Ovary (tissue), 9 donors: ENCODE measurements around the gene RPL31. TPM values are rescaled to one million over a fixed set of nuclear protein-coding genes. Genes with fewer than 3 reads are reported as not detected.

ENCODE experiments used
- DNase-seq, 5 donors: peaks; one replicate each; pipeline ENCODE4 v3.0.0-alpha.2; 2019 to 2020
- H3K27ac ChIP-seq, 2 donors: fragments of 200-600 bp; one replicate each; pipeline versions ENCODE4 v1.5.1 to v1.8.0; 2019 to 2022
- H3K27me3 ChIP-seq: fragments of 200-600 bp; one replicate; pipeline ENCODE4 v1.8.0; 2022
- H3K36me3 ChIP-seq: fragments of 200-600 bp; sonication (generic); one replicate; pipeline ENCODE4 v1.5.1; 2019
- H3K4me1 ChIP-seq: one replicate; pipeline ENCODE4 v1.8.1; 2013; ENCODE audit warnings: mild to moderate bottlenecking, moderate library complexity; ENCODE audit not compliant: insufficient read depth
- H3K4me3 ChIP-seq: fragments of 200-600 bp; sonication (generic); one replicate; pipeline ENCODE4 v1.5.1; 2017
- H3K9me3 ChIP-seq, 2 donors: fragments of 200-600 bp in 1 of 2; sonication (generic) in 1 of 2; one replicate each; pipeline versions ENCODE4 v1.5.1 to v1.8.1; 2013 to 2019; ENCODE audit warnings: mild to moderate bottlenecking in 1 of 2, moderate library complexity in 1 of 2
- EP300 ChIP-seq: sonication (generic); formaldehyde crosslinking; IDR thresholded peaks from one replicate; pipeline ENCODE4 v1.6.1; 2017; ENCODE audit warnings: antibody characterized with exemption
- POLR2A ChIP-seq: fragments of 450-650 bp; IDR thresholded peaks from one replicate; pipeline ENCODE4 v1.6.1; 2017; ENCODE audit warnings: antibody characterized with exemption, mild to moderate bottlenecking, moderate library complexity
- WGBS, 3 donors: extraction: QIAGEN DNeasy Blood & Tissue Kit in 1 of 3; methylation state at CpG; one replicate each; pipeline versions ENCODE4 v1.1.5 to v1.1.7; 2013 to 2017; 5-methylcytosine and 5-hydroxymethylcytosine counted together
- intact Hi-C, 4 donors: fragments of 100-400 bp; cut with DNase I; formaldehyde crosslinking; loops; one replicate each; pipeline versions ENCODE4 v1.11.0 to v1.15.1; 2022 to 2023
- polyA plus RNA-seq, 2 donors: library from polyadenylated mRNA; stranded (reverse); fragments of 200-250 nt in 1 of 2; fragments of 350-450 nt in 1 of 2; fragmentation: Illumina TruSeq in 1 of 2; extraction: RNeasy Lipid Tissue Mini Kit (QIAGEN cat#74804) in 1 of 2; gene quantifications; one replicate each; pipeline ENCODE4 v1.2.3, GENCODE V29; 2013 to 2014
- total RNA-seq, 7 donors: library from RNA; depleted of rRNA in 2 of 7; stranded (reverse); fragments of >200 nt in 2 of 7; fragmentation: NEBNext Ultra II Directional in 3 of 7; extraction: Animal tissue kit (Norgen Biotek cat#: 25700) in 3 of 7; gene quantifications; one replicate each; pipeline versions ENCODE4 v1.1.0 to v1.2.4, GENCODE V29; 2016 to 2023
- TF ChIP-seq, protein P1 (sequence below), 3 donors: fragments of 450-650 bp in 2 of 3; fragments of 200-600 bp in 1 of 3; IDR thresholded peaks; one replicate each; pipeline versions ENCODE4 v1.5.1 to v1.8.0; 2016 to 2022; ENCODE audit warnings: antibody characterized with exemption in 3 of 3, mild to moderate bottlenecking in 1 of 3
- donor health status: DM: no; HTN: no; CAD: no; lungs with moderate emphysema.
- donor health status: DM: no; HTN: no; CAD: no.
- donor health status: Bipolar disorder and iron deficiency.
- donor health status: DM: yes; HTN: yes; CAD: no.
- donor health status: DM: no; HTN: no; CAD: no.
- donor health status: DM: yes; HTN: yes; CAD: no.

RPL31 gene
- total and polyA plus RNA-seq, 9 donors = 2,349 to 14,384 (median 3,108) TPM

DNA sequence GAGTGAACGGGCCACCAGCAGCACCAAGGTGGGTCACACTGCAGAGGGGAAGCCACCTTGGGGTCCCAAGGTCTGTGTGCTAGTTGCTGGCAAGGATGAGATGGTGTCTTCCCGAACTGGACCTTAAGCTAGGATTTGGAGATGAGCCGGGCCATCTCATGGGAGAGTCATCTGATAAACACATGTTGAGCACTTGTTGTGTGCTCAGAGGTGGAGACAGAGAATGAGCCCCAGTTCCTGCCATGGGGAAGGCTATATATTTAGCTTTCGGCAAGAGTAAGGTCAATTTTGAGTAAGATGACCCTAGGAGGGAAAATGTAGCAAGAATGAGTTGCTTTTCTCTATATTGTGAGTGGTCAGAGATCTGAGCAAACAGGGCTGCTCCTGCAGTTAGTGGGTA, 41.4 kb upstream of the RPL31 start:
- TF ChIP-seq POLR2A = no peak
- TF ChIP-seq, protein P1, sequence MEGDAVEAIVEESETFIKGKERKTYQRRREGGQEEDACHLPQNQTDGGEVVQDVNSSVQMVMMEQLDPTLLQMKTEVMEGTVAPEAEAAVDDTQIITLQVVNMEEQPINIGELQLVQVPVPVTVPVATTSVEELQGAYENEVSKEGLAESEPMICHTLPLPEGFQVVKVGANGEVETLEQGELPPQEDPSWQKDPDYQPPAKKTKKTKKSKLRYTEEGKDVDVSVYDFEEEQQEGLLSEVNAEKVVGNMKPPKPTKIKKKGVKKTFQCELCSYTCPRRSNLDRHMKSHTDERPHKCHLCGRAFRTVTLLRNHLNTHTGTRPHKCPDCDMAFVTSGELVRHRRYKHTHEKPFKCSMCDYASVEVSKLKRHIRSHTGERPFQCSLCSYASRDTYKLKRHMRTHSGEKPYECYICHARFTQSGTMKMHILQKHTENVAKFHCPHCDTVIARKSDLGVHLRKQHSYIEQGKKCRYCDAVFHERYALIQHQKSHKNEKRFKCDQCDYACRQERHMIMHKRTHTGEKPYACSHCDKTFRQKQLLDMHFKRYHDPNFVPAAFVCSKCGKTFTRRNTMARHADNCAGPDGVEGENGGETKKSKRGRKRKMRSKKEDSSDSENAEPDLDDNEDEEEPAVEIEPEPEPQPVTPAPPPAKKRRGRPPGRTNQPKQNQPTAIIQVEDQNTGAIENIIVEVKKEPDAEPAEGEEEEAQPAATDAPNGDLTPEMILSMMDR (IDR thresholded peaks at IDR 0.05) = no peak
- TF ChIP-seq EP300 = no peak
- Histone ChIP-seq H3K27ac (no peak overlapping the region), H3K9me3 (no peaks in the 10 kb centered on the region), H3K4me1 (no peaks in the 10 kb centered on the region), H3K27me3 (no peaks in the 10 kb centered on the region), H3K4me3 (no peak overlapping the region), H3K36me3 (no peaks in the 10 kb centered on the region)
- intact Hi-C loops = no loop called here
- DNase-seq = no peak
- 88 to 95% (median 93%) methylated on average over 4 of the region's 4 CpGs for WGBS, 3 donors

DNA sequence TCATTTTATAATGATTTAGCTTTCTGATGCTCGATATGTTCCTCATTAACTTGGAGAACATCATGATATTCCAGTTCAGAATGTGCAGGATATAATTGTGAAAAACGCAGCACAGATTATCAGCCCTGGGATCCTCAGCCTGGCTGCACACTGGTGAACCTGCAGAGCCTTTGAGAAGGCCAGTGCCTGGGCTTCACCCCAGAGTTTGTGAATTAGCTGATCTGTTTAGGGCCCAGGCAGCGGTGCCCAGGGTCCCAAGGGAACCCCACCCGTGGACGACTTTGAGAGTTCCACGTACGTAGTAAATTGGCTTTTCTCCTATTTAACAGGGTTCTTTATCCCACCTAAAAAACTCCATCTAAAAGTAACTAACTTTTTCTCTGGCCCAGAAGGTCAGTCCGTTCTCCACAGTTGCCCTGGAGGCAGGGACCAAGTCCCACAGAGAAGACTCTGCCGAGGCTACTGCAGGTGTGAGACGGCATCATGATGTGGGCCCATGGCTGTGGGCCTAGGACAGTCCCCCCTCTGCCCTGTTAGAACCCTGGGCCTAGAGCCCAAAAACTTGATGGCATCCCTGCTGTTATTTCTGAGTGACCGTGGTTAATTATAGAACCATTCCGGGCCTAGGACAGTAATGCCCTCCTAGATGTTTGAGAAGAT, 39.6 kb upstream of the RPL31 start:
- Histone ChIP-seq H3K27ac (no peak overlapping the region), H3K27me3 (no peaks in the 10 kb centered on the region), H3K36me3 (no peaks in the 10 kb centered on the region), H3K9me3 (no peaks in the 10 kb centered on the region), H3K4me3 (no peak overlapping the region), H3K4me1 (no peaks in the 10 kb centered on the region)
- no peak for DNase-seq
- TF ChIP-seq POLR2A (no peak), EP300 (no peak)
- TF ChIP-seq, protein P1 (IDR thresholded peaks at IDR 0.05) = no peak
- WGBS, 3 donors = 57 to 70% (median 58%) methylated on average over 12 of the region's 12 CpGs
- intact Hi-C loops = no loop called here

DNA sequence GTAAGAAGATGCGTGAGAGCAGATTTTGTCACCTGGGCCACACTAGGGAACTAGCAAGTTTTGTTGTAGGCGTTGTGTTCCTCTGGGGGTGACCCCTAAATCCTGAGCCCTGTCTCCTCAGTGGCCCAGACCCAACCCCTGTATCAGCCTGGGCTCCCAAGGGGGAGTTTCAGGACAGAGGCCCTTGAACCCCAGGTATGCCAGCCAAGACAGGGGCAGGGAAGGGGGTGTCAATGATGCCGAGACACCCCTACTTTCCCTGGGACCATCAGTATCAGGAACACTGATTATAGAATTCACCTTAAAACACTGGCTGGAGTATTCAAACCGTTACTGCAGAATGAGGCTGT, 39.1 kb upstream of the RPL31 start:
- 87 to 99% (median 92%) methylated on average over 4 of the region's 4 CpGs for WGBS, 3 donors
- H3K27me3 ChIP-seq = no peaks in the 10 kb centered on the region

DNA sequence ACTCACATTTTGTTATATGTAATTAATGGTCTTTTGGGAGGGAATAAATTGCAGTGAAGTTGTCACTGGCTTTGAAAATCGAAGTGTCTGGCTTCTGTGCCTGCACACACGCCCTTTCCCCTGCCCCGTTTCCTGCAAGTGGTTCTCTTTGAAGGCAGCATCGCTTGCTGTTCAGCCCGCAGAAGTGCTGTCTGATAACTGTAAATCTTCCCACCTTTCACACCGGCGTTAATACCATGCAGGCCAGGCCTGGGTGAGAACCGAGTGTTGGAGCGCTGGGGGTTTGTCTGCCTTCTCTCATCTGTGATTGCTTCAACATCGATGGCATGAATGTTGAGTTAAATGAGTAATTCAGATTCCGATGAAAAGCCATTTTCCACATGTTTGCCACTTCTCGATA, 37.9 kb upstream of the RPL31 start:
- DNase-seq = no peak
- H3K4me1 ChIP-seq = no peaks in the 10 kb centered on the region
- H3K27me3 ChIP-seq = no peaks in the 10 kb centered on the region
- no peaks in the 10 kb centered on the region for H3K9me3 ChIP-seq
- H3K27ac ChIP-seq = no peak overlapping the region
- intact Hi-C loops = no loop called here
- no peaks in the 10 kb centered on the region for H3K36me3 ChIP-seq
- WGBS, 3 donors = 82 to 94% (median 93%) methylated on average over 12 of the region's 12 CpGs
- TF ChIP-seq POLR2A (no peak), EP300 (no peak)
- TF ChIP-seq, protein P1 (IDR thresholded peaks at IDR 0.05) = no peak
- no peak overlapping the region for H3K4me3 ChIP-seq

More for the DNA sequence above, 39.1 kb upstream of the RPL31 start:
- DNase-seq = no peak
- intact Hi-C loops = no loop called here
- TF ChIP-seq POLR2A (no peak), EP300 (no peak)
- TF ChIP-seq, protein P1 (IDR thresholded peaks at IDR 0.05) = no peak
- Histone ChIP-seq H3K4me1 (no peaks in the 10 kb centered on the region), H3K4me3 (no peak overlapping the region), H3K36me3 (no peaks in the 10 kb centered on the region), H3K9me3 (no peaks in the 10 kb centered on the region), H3K27ac (no peak overlapping the region)
